Duodenal mucosa (tissue), 2 donors: Measurements from ENCODE around the gene PIM2.

ENCODE experiments used
- H3K27ac ChIP-seq: one replicate; pipeline ENCODE4 v1.7.0; 2013; ENCODE audit warnings: low read depth, low read length
- H3K27me3 ChIP-seq, 2 donors: one replicate each; pipeline ENCODE4 v1.7.0; 2013; ENCODE audit warnings: low read length in 2 of 2, control low read depth in 1 of 2; ENCODE audit not compliant: insufficient read depth in 2 of 2, control insufficient read depth in 1 of 2
- H3K36me3 ChIP-seq, 2 donors: one replicate each; pipeline ENCODE4 v1.7.0; 2013; ENCODE audit warnings: low read length in 2 of 2, control low read depth in 1 of 2; ENCODE audit not compliant: insufficient read depth in 2 of 2, control insufficient read depth in 1 of 2
- H3K4me1 ChIP-seq, 2 donors: one replicate each; pipeline ENCODE4 v1.7.0; 2013; ENCODE audit warnings: low read length in 2 of 2, control low read depth in 1 of 2; ENCODE audit not compliant: insufficient read depth in 2 of 2, control insufficient read depth in 1 of 2
- H3K4me3 ChIP-seq, 2 donors: one replicate each; pipeline ENCODE4 v1.7.0; 2013; ENCODE audit warnings: low read length in 2 of 2, low read depth in 1 of 2
- H3K9ac ChIP-seq, 2 donors: one replicate each; pipeline ENCODE4 v1.7.0; 2013; ENCODE audit warnings: low read length in 2 of 2, low read depth in 1 of 2
- H3K9me3 ChIP-seq, 2 donors: one replicate each; pipeline ENCODE4 v1.7.0; 2013; ENCODE audit warnings: low read length in 2 of 2, control low read depth in 1 of 2; ENCODE audit not compliant: control insufficient read depth in 1 of 2

Gene PIM2

DNA sequence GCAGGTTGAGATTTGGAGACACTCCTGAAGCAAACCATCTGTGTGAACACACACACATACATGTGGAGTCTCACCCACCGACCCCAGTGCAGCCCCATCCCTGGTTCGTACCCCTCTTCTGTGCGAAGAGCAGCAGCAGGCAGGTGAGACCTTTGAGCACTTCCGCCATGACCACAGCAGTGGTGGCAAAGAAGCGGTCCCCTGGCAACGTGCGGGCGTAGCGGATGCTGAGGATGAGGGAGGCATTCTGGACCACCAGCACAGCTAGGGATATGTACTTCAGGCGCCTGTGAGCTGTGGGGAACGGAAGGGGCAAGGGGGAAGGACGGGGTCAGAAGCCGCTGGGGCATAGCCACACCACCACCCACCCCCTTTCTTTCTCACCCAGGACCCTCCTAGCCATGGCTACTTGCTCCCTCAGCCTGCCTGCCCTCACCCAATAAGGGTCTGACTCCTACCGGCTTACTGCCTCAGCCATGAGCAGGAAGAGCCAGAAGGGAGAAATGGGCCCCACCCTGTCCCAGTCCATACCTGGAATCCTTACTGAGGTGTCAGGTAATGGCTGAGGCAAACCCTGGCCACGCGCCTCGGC, 9.0 kb downstream of the PIM2 start:
- no peaks in the 10 kb centered on the region for H3K27me3 ChIP-seq
- peaks cover 11 to 24% of the 10 kb centered on the region in 2 donors for H3K36me3 ChIP-seq

DNA sequence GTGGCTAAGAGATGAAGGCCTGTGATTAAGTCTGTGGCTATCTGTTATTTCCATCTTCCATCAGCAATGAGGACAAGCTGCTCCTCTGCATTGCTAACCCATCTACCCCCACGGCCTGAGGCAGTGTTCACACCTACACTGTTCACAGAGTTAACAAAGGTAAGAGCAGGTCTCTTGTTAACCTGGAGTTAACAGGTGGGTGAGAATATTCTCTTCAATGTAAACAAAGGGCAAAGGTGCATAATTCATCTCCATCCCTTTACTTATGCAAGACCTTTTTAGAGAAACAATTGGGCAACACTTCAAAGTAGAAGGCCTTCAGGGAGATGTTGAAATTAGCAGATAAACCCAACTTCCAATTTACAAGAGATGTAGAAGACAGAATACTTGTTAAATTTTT, 10.2 kb downstream of the PIM2 start:
- H3K36me3 ChIP-seq = peaks cover 0 to 22% of the 10 kb centered on the region in 2 donors
- peaks cover 5 to 17% of the 10 kb centered on the region in 2 donors for H3K4me1 ChIP-seq
- H3K9ac ChIP-seq = no peak overlapping the region
- H3K9me3 ChIP-seq = no peaks in the 10 kb centered on the region
- no peak overlapping the region for H3K4me3 ChIP-seq
- no peak overlapping the region for H3K27ac ChIP-seq
- H3K27me3 ChIP-seq = no peaks in the 10 kb centered on the region

More for the DNA sequence above, 9.0 kb downstream of the PIM2 start:
- Histone ChIP-seq H3K9me3 (no peaks in the 10 kb centered on the region), H3K9ac (no peak overlapping the region), H3K4me1 (peaks cover 5 to 17% of the 10 kb centered on the region in 2 donors), H3K4me3 (no peak overlapping the region), H3K27ac (no peak overlapping the region)

DNA sequence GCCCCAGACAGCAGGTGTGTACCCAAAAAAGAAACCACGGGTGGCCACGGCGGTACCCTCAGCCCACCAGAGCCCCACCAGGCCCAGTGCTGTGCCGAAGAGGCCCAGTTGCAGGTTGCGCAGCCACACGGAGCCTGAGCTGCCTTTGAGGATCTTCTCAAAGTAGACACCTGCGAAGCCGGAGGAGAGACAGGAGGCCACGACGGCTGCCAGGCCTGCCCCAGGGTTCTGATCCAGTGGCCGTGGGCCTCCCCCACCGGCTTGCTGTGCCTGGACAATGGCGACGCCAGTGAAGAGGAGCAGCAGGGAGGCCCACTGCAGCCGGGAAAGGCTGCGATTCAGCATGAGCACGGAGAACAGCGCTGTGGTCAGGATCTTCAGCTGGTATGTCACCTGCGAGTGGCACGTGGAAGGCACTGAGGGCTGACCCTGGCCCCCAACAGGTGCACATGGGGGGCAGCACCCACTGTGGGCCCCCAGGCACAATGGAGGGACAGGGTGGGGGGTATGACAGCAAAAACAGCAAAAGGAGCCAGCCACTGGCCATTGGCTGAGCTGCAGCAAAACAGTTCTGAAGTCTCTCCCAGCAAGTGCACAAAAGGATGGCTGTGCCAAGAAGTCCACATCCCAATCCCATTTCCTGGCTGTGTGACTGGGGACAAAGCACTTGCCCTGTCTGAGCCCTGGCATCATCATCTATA, 13.6 kb downstream of the PIM2 start:
- peaks cover 1 to 5% of the 10 kb centered on the region in 2 donors for H3K4me1 ChIP-seq
- H3K9ac ChIP-seq = no peak overlapping the region
- H3K36me3 ChIP-seq = peaks cover 20 to 49% of the 10 kb centered on the region in 2 donors
- H3K9me3 ChIP-seq = no peaks in the 10 kb centered on the region
- H3K27ac ChIP-seq = no peak overlapping the region
- no peaks in the 10 kb centered on the region for H3K27me3 ChIP-seq
- H3K4me3 ChIP-seq = no peak overlapping the region

DNA sequence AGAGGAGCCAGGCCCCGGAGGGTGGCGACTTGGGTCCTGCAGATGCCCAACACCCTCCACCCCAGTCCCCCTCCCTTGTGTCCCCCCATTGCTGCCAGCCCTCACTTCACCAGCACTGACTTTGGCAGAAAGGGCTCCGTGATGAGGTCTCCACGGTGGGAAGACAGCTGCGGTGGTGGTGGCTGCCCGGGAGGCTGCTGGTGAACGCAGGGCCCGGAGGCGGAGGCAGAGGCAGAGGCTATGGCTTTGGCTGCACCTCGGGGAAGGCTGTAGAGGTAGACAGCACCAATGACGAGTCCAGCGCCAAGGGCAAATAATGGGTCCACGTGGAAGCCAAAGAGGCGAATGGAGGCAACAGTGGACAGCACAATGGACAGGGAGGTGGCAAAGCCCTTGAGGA, 14.2 kb downstream of the PIM2 start:
- H3K27ac ChIP-seq = no peak overlapping the region
- H3K4me1 ChIP-seq = peaks cover 0 to 1% of the 10 kb centered on the region in 2 donors
- peaks cover 20 to 49% of the 10 kb centered on the region in 2 donors for H3K36me3 ChIP-seq

DNA sequence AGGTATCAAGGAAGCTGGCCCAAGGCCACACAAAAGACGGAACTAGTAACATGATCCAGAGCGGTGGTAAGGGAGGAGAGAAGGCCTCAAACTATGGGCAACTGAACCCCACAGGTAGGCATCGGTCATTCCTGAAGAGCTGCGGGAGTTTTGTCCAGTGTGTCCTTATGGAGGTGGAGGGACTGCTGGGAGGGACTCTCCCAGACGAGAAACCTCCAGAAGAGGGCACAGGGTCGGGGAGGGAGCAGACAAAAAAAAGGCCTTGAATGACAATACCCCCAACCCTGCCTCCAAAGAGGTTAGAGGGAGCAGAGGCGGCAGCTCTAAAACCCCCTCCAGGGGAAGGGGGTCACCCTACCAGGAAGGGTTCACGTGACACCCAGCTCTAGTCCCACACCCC, 14.6 kb downstream of the PIM2 start:
- H3K27ac ChIP-seq = no peak overlapping the region
- H3K4me1 ChIP-seq = peaks cover 0 to 5% of the 10 kb centered on the region in 2 donors
- no peaks in the 10 kb centered on the region for H3K27me3 ChIP-seq
- no peaks in the 10 kb centered on the region for H3K9me3 ChIP-seq
- H3K36me3 ChIP-seq = peaks cover 20 to 49% of the 10 kb centered on the region in 2 donors
- H3K4me3 ChIP-seq = no peak overlapping the region
- no peak overlapping the region for H3K9ac ChIP-seq

More for the DNA sequence above, 14.2 kb downstream of the PIM2 start:
- Histone ChIP-seq H3K9ac (no peak overlapping the region), H3K9me3 (no peaks in the 10 kb centered on the region), H3K4me3 (no peak overlapping the region), H3K27me3 (no peaks in the 10 kb centered on the region)

DNA sequence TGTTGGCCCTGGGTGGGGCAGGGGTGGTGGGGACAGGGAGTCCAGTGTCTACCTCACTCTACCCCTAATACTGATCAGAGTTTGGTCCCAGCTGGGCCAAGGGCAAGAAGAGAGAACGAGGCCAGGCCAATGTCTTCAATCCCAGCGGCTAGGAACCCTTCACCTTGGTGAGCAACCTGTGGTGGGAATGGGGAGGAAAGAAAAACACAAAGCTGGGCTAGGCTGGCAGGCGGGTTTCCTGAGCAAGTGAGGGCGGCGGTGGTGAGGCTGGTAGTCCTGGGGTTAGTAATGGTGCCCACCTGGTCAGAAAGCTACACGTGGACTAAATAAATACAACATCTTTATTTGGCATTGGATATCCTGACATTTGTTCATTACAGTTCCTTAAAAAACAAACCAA, 15.5 kb downstream of the PIM2 start:
- H3K27ac ChIP-seq = no peak overlapping the region
- no peak overlapping the region for H3K9ac ChIP-seq
- peaks cover 20 to 49% of the 10 kb centered on the region in 2 donors for H3K36me3 ChIP-seq
- H3K9me3 ChIP-seq = no peaks in the 10 kb centered on the region
- H3K4me1 ChIP-seq = peaks cover 0 to 9% of the 10 kb centered on the region in 2 donors
- H3K4me3 ChIP-seq = no peak overlapping the region
- no peaks in the 10 kb centered on the region for H3K27me3 ChIP-seq

DNA sequence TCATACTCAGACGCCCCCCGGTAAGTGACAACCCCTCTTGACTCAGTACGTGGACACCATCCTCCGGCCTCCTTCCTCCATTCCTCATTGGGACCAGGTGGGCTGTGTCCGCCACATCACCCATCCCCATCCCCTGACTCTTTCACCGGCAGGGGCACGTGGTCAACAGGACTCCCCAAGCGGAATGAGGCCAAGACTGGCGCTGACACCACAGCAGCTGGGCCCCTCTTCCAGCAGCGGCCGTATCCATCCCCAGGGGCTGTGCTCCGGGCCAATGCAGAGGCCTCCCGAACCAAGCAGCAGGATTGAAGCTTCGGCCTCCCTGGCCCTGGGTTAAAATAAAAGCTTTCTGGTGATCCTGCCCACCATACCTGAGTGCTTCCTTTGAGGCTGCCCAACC, 16.0 kb downstream of the PIM2 start:
- Histone ChIP-seq H3K9me3 (no peaks in the 10 kb centered on the region), H3K27me3 (no peaks in the 10 kb centered on the region), H3K36me3 (peaks cover 20 to 49% of the 10 kb centered on the region in 2 donors), H3K27ac (no peak overlapping the region), H3K4me3 (no peak overlapping the region), H3K9ac (no peak overlapping the region), H3K4me1 (peaks cover 0 to 10% of the 10 kb centered on the region in 2 donors)

DNA sequence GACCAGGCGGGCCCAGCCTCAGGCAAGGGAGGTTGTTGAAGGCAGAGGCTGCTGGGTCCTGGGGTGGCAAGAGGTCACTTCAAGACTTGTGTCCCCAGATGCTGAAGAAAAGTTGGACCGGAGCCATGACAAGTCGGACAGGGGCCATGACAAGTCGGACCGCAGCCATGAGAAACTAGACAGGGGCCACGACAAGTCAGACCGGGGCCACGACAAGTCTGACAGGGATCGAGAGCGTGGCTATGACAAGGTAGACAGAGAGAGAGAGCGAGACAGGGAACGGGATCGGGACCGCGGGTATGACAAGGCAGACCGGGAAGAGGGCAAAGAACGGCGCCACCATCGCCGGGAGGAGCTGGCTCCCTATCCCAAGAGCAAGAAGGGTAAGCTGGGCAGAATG, 16.7 kb downstream of the PIM2 start:
- Histone ChIP-seq H3K4me1 (peaks cover 0 to 10% of the 10 kb centered on the region in 2 donors), H3K9ac (no peak overlapping the region), H3K27ac (no peak overlapping the region), H3K4me3 (no peak overlapping the region), H3K36me3 (peaks cover 20 to 49% of the 10 kb centered on the region in 2 donors), H3K9me3 (no peaks in the 10 kb centered on the region), H3K27me3 (no peaks in the 10 kb centered on the region)

DNA sequence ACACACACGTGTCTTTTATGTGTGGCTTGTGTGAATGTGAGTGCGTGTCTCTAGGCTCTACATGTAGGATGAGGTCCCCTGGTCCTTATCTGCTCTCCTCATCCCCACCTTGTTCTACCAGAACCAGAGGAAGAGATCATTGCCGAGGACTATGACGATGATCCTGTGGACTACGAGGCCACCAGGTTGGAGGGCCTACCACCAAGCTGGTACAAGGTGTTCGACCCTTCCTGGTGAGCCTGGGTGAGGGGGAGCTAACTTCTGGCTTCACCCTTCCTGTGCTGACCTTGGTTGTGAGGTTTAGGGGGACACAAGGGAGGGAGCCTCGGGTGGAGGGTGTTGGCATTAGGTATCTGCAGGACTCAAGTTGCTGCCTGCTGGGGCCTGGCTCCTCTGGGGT, 17.8 kb downstream of the PIM2 start:
- H3K4me1 ChIP-seq = peaks cover 6 to 18% of the 10 kb centered on the region in 2 donors
- no peak overlapping the region for H3K9ac ChIP-seq
- no peak overlapping the region for H3K27ac ChIP-seq
- no peaks in the 10 kb centered on the region for H3K9me3 ChIP-seq
- H3K27me3 ChIP-seq = no peaks in the 10 kb centered on the region
- H3K4me3 ChIP-seq = no peak overlapping the region
- H3K36me3 ChIP-seq = peaks cover 20 to 42% of the 10 kb centered on the region in 2 donors

DNA sequence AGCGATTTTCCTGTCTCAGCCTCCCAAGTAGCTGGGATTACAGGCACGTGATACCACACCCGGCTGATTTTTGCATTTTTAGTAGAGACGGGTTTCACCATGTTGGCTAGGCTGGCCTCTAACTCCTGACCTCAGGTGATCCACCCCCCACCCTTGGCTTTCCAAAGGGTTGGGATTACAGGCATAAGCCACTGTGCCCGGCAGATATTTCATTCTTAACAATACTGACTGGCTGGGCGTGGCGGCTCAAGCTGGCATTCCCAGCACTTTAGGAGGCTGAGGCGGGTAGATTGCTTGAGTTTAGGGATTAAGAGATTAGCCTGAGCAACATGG, 19.8 kb downstream of the PIM2 start:
- Histone ChIP-seq H3K4me1 (peaks cover 6 to 18% of the 10 kb centered on the region in 2 donors), H3K4me3 (no peak overlapping the region), H3K9ac (no peak overlapping the region), H3K9me3 (no peaks in the 10 kb centered on the region), H3K27ac (no peak overlapping the region), H3K27me3 (no peaks in the 10 kb centered on the region), H3K36me3 (peaks cover 20 to 34% of the 10 kb centered on the region in 2 donors)
